ENCODE data around the gene TAF6. TPM values are rescaled to one million over a fixed set of nuclear protein-coding genes. Genes with fewer than 3 reads are reported as not detected.

The TAF6 gene
- total and polyA plus RNA-seq, 2 of the 4 experiments (the other 2 are of a cell fraction), result 11.3 to 55.3 TPM

GRCh38 chr7:100119970-100120732, 993 bp upstream of the TAF6 start:
- dilution Hi-C loops (cut with HindIII; ENCODE audit: low sequenced_read_pairs, unreplicated experiment), result no loop called here
- H2BK5ac ChIP-seq (ENCODE audit: low read depth, low read length, poor library complexity, severe bottlenecking), result peak overlapping the region; percentile 73
- POLR2A ChIA-PET (ENCODE audit: unreplicated experiment), result interaction anchor here (0.6 to 1.4 kb wide), 2 partner anchors 18 to 277 kb away, joined by 3 to 6 read pairs; partner anchors contain the start of gene AP4M1
- TF ChIP-seq CEBPB (IDR thresholded peaks at IDR 0.05; ENCODE audit: low read depth, low read length) (no peak), RAD21 (IDR thresholded peaks at IDR 0.05; ENCODE audit: low read length) (no peak), SMC3 (IDR thresholded peaks at IDR 0.05; ENCODE audit: low read depth, low read length) (no peak), RCOR1 (IDR thresholded peaks at IDR 0.05; ENCODE audit: insufficient replicate concordance, low read length) (no peak), MAZ (IDR thresholded peaks at IDR 0.05; ENCODE audit: borderline replicate concordance, low read depth, low read length) (peak; percentile 45; the same call in 1 of the 2 replicates), BHLHE40 (IDR thresholded peaks at IDR 0.05; ENCODE audit: low read depth, low read length) (peak; percentile 58; the same call in 1 of the 2 replicates), ELK1 (IDR thresholded peaks at IDR 0.05; ENCODE audit: borderline replicate concordance, low read depth, low read length) (no peak), RFX5 (IDR thresholded peaks at IDR 0.05; ENCODE audit: low read depth, low read length) (no peak), CTCF (conservative IDR thresholded peaks at IDR 0.05; ENCODE audit: low read depth, low read length) (no peak), MAFK (IDR thresholded peaks at IDR 0.05; ENCODE audit: low read depth, low read length) (no peak), POLR2A (IDR thresholded peaks at IDR 0.05; ENCODE audit: low read depth, low read length) (no peak), NFE2L2 (IDR thresholded peaks at IDR 0.05; ENCODE audit: low read depth, low read length) (no peak)
- TF ChIP-seq, protein P1, sequence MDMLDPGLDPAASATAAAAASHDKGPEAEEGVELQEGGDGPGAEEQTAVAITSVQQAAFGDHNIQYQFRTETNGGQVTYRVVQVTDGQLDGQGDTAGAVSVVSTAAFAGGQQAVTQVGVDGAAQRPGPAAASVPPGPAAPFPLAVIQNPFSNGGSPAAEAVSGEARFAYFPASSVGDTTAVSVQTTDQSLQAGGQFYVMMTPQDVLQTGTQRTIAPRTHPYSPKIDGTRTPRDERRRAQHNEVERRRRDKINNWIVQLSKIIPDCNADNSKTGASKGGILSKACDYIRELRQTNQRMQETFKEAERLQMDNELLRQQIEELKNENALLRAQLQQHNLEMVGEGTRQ (IDR thresholded peaks at IDR 0.05; ENCODE audit: low read depth, low read length), result no peak

More at GRCh38 chr7:100119970-100120732, 993 bp upstream of the TAF6 start:
- Histone ChIP-seq H4K5ac (ENCODE audit: low read depth, low read length) (peak overlapping the region; percentile 26), H3K4me1 (ENCODE audit: control insufficient read depth, insufficient read depth, low read length) (peaks cover 6% of the 10 kb centered on the region; the same call in 1 of the 2 replicates), H3K9ac (ENCODE audit: low read depth, low read length) (peak overlapping the region; percentile 67), H3K79me1 (ENCODE audit: low read depth in 1 of 2, low read length in 2 of 2) (peaks cover 24 to 49% of the 10 kb centered on the region in 2 experiments), H3K23ac (ENCODE audit: low read depth, low read length) (peak overlapping the region; percentile 78), H3K4me3 (ENCODE audit: insufficient read depth, low read depth, low read length) (peak overlapping the region; percentile 61), H4K8ac (ENCODE audit: low read depth in 2 of 2, low read length in 2 of 2) (peak overlapping the region; percentile 48 to 77; a peak in 3 of 4 replicates), H3K4me2 (ENCODE audit: low read depth, low read length) (peak overlapping the region; percentile 84), H2AK9ac (replicated peaks; ENCODE audit: low read depth, low read length, poor library complexity) (peak overlapping the region; percentile 87), H2BK15ac (ENCODE audit: low read depth, low read length) (peak overlapping the region; percentile 38; the same call in 1 of the 3 replicates), H3K27me3 (ENCODE audit: control insufficient read depth, insufficient read depth, low read length) (no peaks in the 10 kb centered on the region), H3K14ac (replicated peaks; ENCODE audit: low read depth, low read length) (peak overlapping the region; percentile 89), H2AFZ (replicated peaks; ENCODE audit: low read length, poor library complexity) (peak overlapping the region; percentile 96), H2AK5ac (ENCODE audit: low read depth, low read length) (peak overlapping the region; percentile 75), H4K20me1 (ENCODE audit: insufficient read depth, low read length) (no peaks in the 10 kb centered on the region; the same call in 1 of the 2 replicates), H3K9me1 (ENCODE audit: insufficient read depth, low read length) (peaks cover 16% of the 10 kb centered on the region), H3K36me3 (ENCODE audit: control insufficient read depth, insufficient read depth, low read length) (peaks cover 2% of the 10 kb centered on the region; the same call in 1 of the 2 replicates), H4K91ac (ENCODE audit: insufficient read depth, low read depth, low read length) (peak overlapping the region; percentile 67), H2BK20ac (ENCODE audit: low read depth, low read length) (no peak overlapping the region), H2BK120ac (ENCODE audit: low read depth, low read length) (peak overlapping the region; percentile 67; the same call in 1 of the 2 replicates), H3K9me3 (ENCODE audit: control insufficient read depth, insufficient read depth, low read length) (no peaks in the 10 kb centered on the region), H3K56ac (ENCODE audit: extremely low read depth, insufficient read depth, low read length) (peak overlapping the region; percentile 71), H3K4ac (ENCODE audit: low read depth, low read length) (peak overlapping the region; percentile 85), H3K18ac (ENCODE audit: low read depth, low read length) (peak overlapping the region; percentile 3; the same call in 1 of the 2 replicates), H3K27ac (ENCODE audit: insufficient read depth, low read length) (peak overlapping the region; percentile 70)
- CTCF ChIA-PET, result interaction anchor here (0.5 to 0.7 kb wide), 2 partner anchors 10 to 23 kb away, joined by 3 to 6 read pairs; no protein-coding TSS in a partner anchor
- 20% methylated on average over 7 of the region's 19 CpGs; no CpG with 5 or more reads in 1 of the 2 experiments for WGBS, 2 experiments (ENCODE audit: extremely low coverage in 2 of 2, insufficient read length in 1 of 2)
- in situ Hi-C loops (cut with MboI; ENCODE audit: low sequenced_read_pairs) (no loop called here), intact Hi-C loops (cut with micrococcal nuclease) (loop anchor here (2.0 kb wide), 1 partner anchor 19 kb away; the partner anchor contains the start of genes AP4M1 and MCM7)
- peak; percentile 56 for ATAC-seq (ENCODE audit: low read depth)
- peak; percentile 58 for DNase-seq
- BruUV-seq (replicated peaks), result no TSS peak
